ENCODE measurements around the gene WNT7B.

Gene WNT7B

DNA sequence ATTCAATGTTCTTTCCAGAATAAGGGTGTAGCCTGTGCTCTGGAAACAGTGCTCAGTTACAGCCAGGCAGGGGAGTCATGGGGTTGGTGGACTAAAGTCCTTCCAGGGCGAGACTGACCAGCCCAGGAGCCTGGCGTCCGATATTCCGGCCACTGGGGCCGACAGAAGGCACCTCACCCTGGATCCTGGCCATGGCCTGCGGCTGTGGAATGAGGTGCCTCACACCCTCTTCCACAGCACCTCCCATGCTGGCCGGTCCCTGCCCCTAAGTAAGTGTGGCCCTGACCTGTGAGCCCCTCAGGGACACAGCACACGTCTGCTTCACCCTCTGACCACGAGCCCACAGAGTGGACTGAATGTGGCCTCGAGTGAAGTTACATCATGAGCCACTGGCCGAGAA is 50.5 kb downstream of the WNT7B start:
- Histone ChIP-seq H3K27ac (no peak overlapping the region), H3K4me3 (no peak overlapping the region), H3K4me1 (no peaks in the 10 kb centered on the region), H3K9me3 (no peaks in the 10 kb centered on the region), H3K36me3 (no peaks in the 10 kb centered on the region), H3K27me3 (peaks cover 0 to 40% of the 10 kb centered on the region in 2 donors)
- DNase-seq = no peak
- intact Hi-C loops (cut with DNase I; ENCODE audit: low total_unique reads) = no loop called here
- TF ChIP-seq, protein P1, sequence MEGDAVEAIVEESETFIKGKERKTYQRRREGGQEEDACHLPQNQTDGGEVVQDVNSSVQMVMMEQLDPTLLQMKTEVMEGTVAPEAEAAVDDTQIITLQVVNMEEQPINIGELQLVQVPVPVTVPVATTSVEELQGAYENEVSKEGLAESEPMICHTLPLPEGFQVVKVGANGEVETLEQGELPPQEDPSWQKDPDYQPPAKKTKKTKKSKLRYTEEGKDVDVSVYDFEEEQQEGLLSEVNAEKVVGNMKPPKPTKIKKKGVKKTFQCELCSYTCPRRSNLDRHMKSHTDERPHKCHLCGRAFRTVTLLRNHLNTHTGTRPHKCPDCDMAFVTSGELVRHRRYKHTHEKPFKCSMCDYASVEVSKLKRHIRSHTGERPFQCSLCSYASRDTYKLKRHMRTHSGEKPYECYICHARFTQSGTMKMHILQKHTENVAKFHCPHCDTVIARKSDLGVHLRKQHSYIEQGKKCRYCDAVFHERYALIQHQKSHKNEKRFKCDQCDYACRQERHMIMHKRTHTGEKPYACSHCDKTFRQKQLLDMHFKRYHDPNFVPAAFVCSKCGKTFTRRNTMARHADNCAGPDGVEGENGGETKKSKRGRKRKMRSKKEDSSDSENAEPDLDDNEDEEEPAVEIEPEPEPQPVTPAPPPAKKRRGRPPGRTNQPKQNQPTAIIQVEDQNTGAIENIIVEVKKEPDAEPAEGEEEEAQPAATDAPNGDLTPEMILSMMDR (IDR thresholded peaks at IDR 0.05) = no peak

- H3K27me3 ChIP-seq = peaks cover 0 to 38% of the 10 kb centered on the region in 2 donors
- intact Hi-C loops (cut with DNase I; ENCODE audit: low total_unique reads) = no loop called here
- no peak for DNase-seq
- no peaks in the 10 kb centered on the region for H3K4me1 ChIP-seq
- H3K36me3 ChIP-seq = no peaks in the 10 kb centered on the region
- no peak overlapping the region for H3K4me3 ChIP-seq
- no peaks in the 10 kb centered on the region for H3K9me3 ChIP-seq
- TF ChIP-seq, protein P1 (IDR thresholded peaks at IDR 0.05) = no peak
- no peak overlapping the region for H3K27ac ChIP-seq
These were observed 51.1 kb downstream of the WNT7B start for GRCh38 chr22:45925811-45926351.

- DNase-seq = no peak
- peaks cover 0 to 45% of the 10 kb centered on the region in 2 donors for H3K27me3 ChIP-seq
- TF ChIP-seq, protein P1 (IDR thresholded peaks at IDR 0.05) = no peak
- peaks cover 0 to 8% (median 0%) of the 10 kb centered on the region in 4 donors for H3K4me1 ChIP-seq
- no peaks in the 10 kb centered on the region for H3K9me3 ChIP-seq
- intact Hi-C loops (cut with DNase I; ENCODE audit: low total_unique reads) = no loop called here
- no peaks in the 10 kb centered on the region for H3K36me3 ChIP-seq
- no peak overlapping the region for H3K27ac ChIP-seq
- H3K4me3 ChIP-seq = no peak overlapping the region
These were observed 53.1 kb downstream of the WNT7B start for GRCh38 chr22:45923835-45924234.

GRCh38 chr22:45923212-45923611 is 53.8 kb downstream of the WNT7B start:
- Histone ChIP-seq H3K27me3 (peaks cover 0 to 51% of the 10 kb centered on the region in 2 donors), H3K4me3 (no peak overlapping the region), H3K4me1 (peaks cover 0 to 8% (median 0%) of the 10 kb centered on the region in 4 donors), H3K27ac (no peak overlapping the region), H3K9me3 (no peaks in the 10 kb centered on the region), H3K36me3 (no peaks in the 10 kb centered on the region)
- TF ChIP-seq, protein P1 (IDR thresholded peaks at IDR 0.05) = no peak
- no peak for DNase-seq
- intact Hi-C loops (cut with DNase I; ENCODE audit: low total_unique reads) = no loop called here

DNA sequence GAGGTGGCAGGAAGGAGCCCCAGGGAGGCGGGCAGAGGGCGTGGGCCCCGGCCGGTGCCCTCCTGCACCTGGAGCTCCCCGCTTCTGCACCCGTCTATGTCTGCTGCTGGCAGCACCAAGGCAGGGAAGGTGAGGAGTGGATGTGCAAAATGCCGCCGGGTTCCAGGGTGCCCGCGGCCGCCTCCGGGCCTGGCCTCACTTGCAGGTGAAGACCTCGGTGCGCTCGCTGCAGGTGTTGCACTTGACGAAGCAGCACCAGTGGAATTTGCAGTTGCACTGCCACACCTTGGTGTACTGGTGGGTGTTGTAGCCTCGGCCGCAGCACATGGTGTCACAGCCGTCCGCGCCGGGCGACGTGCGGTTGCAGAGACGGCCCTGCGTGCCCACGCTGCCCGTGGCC is 54.3 kb downstream of the WNT7B start:
- TF ChIP-seq, protein P1 (IDR thresholded peaks at IDR 0.05) = no peak
- intact Hi-C loops (cut with DNase I; ENCODE audit: low total_unique reads) = no loop called here
- no peak for DNase-seq
- Histone ChIP-seq H3K9me3 (no peaks in the 10 kb centered on the region), H3K27me3 (peaks cover 0 to 56% of the 10 kb centered on the region in 2 donors), H3K27ac (no peak overlapping the region), H3K4me1 (peaks cover 0 to 8% (median 0%) of the 10 kb centered on the region in 4 donors), H3K36me3 (no peaks in the 10 kb centered on the region), H3K4me3 (no peak overlapping the region)

GRCh38 chr22:45922256-45922655 is 54.7 kb downstream of the WNT7B start:
- intact Hi-C loops (cut with DNase I; ENCODE audit: low total_unique reads) = no loop called here
- H3K27me3 ChIP-seq = peaks cover 0 to 58% of the 10 kb centered on the region in 2 donors
- DNase-seq = no peak
- H3K4me1 ChIP-seq = peaks cover 0 to 8% (median 0%) of the 10 kb centered on the region in 4 donors
- TF ChIP-seq, protein P1 (IDR thresholded peaks at IDR 0.05) = no peak
- H3K4me3 ChIP-seq = no peak overlapping the region
- H3K36me3 ChIP-seq = no peaks in the 10 kb centered on the region
- no peak overlapping the region for H3K27ac ChIP-seq
- H3K9me3 ChIP-seq = no peaks in the 10 kb centered on the region

Data from tibial artery (tissue), 4 donors.